Trophoblast cell (in vitro differentiated cells and primary cell): ENCODE data around the gene GPR37.
A peak's percentile ranks its signal among the peaks of the same experiment; 100 is the strongest.

Source experiments
- DNase-seq, 2 donors: peaks; one replicate each; pipeline ENCODE4 v3.0.0-alpha.2; 2016
- H2AFZ ChIP-seq: 2 replicates; pipeline ENCODE4 v1.6.1; 2013; ENCODE audit warnings: low read length, moderate library complexity, mild to moderate bottlenecking; ENCODE audit not compliant: insufficient read depth, poor library complexity
- H2AK5ac ChIP-seq: 2 replicates; pipeline ENCODE4 v1.6.1; 2013; ENCODE audit warnings: mild to moderate bottlenecking, low read length
- H2BK120ac ChIP-seq: 2 replicates; pipeline ENCODE4 v1.6.1; 2013; ENCODE audit warnings: low read length, mild to moderate bottlenecking, moderate library complexity; ENCODE audit not compliant: insufficient read depth, poor library complexity
- H2BK12ac ChIP-seq: 2 replicates; pipeline ENCODE4 v1.6.1; 2013; ENCODE audit warnings: mild to moderate bottlenecking, low read length, moderate library complexity
- H2BK5ac ChIP-seq: 2 replicates; pipeline ENCODE4 v1.6.1; 2013; ENCODE audit warnings: low read length, low read depth, moderate library complexity, mild to moderate bottlenecking; ENCODE audit not compliant: poor library complexity
- H3K14ac ChIP-seq: 2 replicates; pipeline ENCODE4 v1.6.1; 2013; ENCODE audit warnings: mild to moderate bottlenecking, low read length
- H3K18ac ChIP-seq: 2 replicates; pipeline ENCODE4 v1.6.1; 2013; ENCODE audit warnings: mild to moderate bottlenecking, low read length
- H3K23ac ChIP-seq: 2 replicates; pipeline ENCODE4 v1.6.1; 2013; ENCODE audit warnings: low read length
- H3K27ac ChIP-seq: 2 replicates; pipeline ENCODE4 v1.5.1; 2013; ENCODE audit warnings: low read depth, mild to moderate bottlenecking, inconsistent platforms, low read length, moderate library complexity
- H3K27me3 ChIP-seq: 2 replicates; pipeline ENCODE4 v1.6.1; 2013; ENCODE audit warnings: inconsistent platforms, mild to moderate bottlenecking, low read length, moderate library complexity; ENCODE audit not compliant: insufficient read depth
- H3K36me3 ChIP-seq, 2 experiments: 1 replicate in 1 of 2; 2 replicates in 1 of 2; pipeline ENCODE4 v1.6.1; 2013; ENCODE audit warnings: low read length in 2 of 2, mild to moderate bottlenecking in 2 of 2, moderate library complexity in 1 of 2; ENCODE audit not compliant: insufficient read depth in 2 of 2, control insufficient read depth in 1 of 2
- H3K4ac ChIP-seq: 2 replicates; pipeline ENCODE4 v1.6.1; 2013; ENCODE audit warnings: low read depth, mild to moderate bottlenecking, low read length, moderate library complexity
- H3K4me1 ChIP-seq, 2 experiments: 1 replicate in 1 of 2; 2 replicates in 1 of 2; pipeline ENCODE4 v1.6.1; 2013; ENCODE audit warnings: low read length in 2 of 2, mild to moderate bottlenecking in 2 of 2, moderate library complexity in 1 of 2; ENCODE audit not compliant: insufficient read depth in 2 of 2, control insufficient read depth in 1 of 2
- H3K4me2 ChIP-seq: 2 replicates; pipeline ENCODE4 v1.6.1; 2013; ENCODE audit warnings: inconsistent platforms, mild to moderate bottlenecking, low read length, moderate library complexity
- H3K4me3 ChIP-seq: 2 replicates; pipeline ENCODE4 v1.5.1; 2013; ENCODE audit warnings: mild to moderate bottlenecking, low read depth, low read length, inconsistent platforms
- H3K79me1 ChIP-seq: one replicate; pipeline ENCODE4 v1.6.1; 2013; ENCODE audit warnings: low read length
- H3K79me2 ChIP-seq: 2 replicates; pipeline ENCODE4 v1.6.1; 2013; ENCODE audit warnings: low read length, mild to moderate bottlenecking; ENCODE audit not compliant: control insufficient read depth, insufficient read depth, poor library complexity
- H3K9ac ChIP-seq: 2 replicates; pipeline ENCODE4 v1.6.1; 2013; ENCODE audit warnings: mild to moderate bottlenecking, low read length
- H3K9me3 ChIP-seq: 2 replicates; pipeline ENCODE4 v1.6.1; 2013; ENCODE audit warnings: low read depth, mild to moderate bottlenecking, control low read depth, inconsistent platforms, low read length; ENCODE audit not compliant: insufficient read depth
- H4K12ac ChIP-seq: 2 replicates; pipeline ENCODE4 v1.6.1; 2013; ENCODE audit warnings: low read depth, mild to moderate bottlenecking, low read length, moderate library complexity
- H4K8ac ChIP-seq: 2 replicates; pipeline ENCODE4 v1.6.1; 2013; ENCODE audit warnings: low read depth, mild to moderate bottlenecking, low read length, moderate library complexity
- H4K91ac ChIP-seq: one replicate; pipeline ENCODE4 v1.6.1; 2013; ENCODE audit warnings: low read depth, mild to moderate bottlenecking, low read length, moderate library complexity
- WGBS: extraction: QIAGEN DNeasy Blood & Tissue Kit; methylation state at CpG from one replicate; pipeline ENCODE4 v1.1.7; 2013; ENCODE audit warnings: missing lambda C conversion rate; ENCODE audit not compliant: insufficient read length, insufficient coverage; ENCODE audit errors: extremely low coverage; 5-methylcytosine and 5-hydroxymethylcytosine counted together

Gene GPR37

GRCh38 chr7:124791426-124791825, 25.8 kb upstream of the GPR37 start:
- Histone ChIP-seq H3K27ac (peak overlapping the region; percentile 98), H4K91ac (no peak overlapping the region), H3K4me3 (no peak overlapping the region), H3K79me1 (peaks cover 26% of the 10 kb centered on the region), H3K4me2 (peak overlapping the region; percentile 52), H3K14ac (peak overlapping the region; percentile 84), H2BK12ac (no peak overlapping the region), H2BK120ac (peak overlapping the region; percentile 91), H3K18ac (no peak overlapping the region), H2AK5ac (no peak overlapping the region), H3K9ac (no peak overlapping the region), H4K8ac (no peak overlapping the region), H3K9me3 (no peaks in the 10 kb centered on the region), H4K12ac (no peak overlapping the region), H3K36me3 (no peaks in the 10 kb centered on the region), H3K4me1 (peaks cover 5 to 17% of the 10 kb centered on the region in 2 experiments), H3K23ac (no peak overlapping the region), H3K4ac (no peak overlapping the region), H3K27me3 (no peaks in the 10 kb centered on the region), H3K79me2 (peaks cover 4% of the 10 kb centered on the region), H2AFZ (no peak overlapping the region), H2BK5ac (peak overlapping the region; percentile 96)
- DNase-seq = peak; percentile 69 to 98
- no CpG with 5 or more reads among the region's 4 CpGs for WGBS

DNA sequence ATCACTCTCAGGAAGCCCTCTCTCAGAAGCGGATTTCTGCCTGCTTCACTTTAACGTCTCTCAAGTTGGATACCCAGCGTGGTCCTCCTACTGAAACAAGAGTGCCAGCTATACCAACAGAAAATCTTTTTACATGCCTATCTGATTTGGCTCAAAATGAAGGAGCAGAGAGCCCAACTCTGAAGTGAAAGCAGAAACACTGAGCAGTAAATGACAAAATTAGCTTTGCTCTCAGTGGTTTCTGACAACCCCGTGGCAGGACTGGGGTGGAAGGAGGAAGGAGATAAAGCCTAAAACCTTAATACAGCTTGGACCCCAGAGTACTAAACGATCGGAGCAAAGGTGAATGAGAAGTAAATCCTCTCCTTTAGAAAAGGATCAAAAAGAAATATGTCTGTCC, 25.1 kb upstream of the GPR37 start:
- peak overlapping the region; percentile 63 for H4K8ac ChIP-seq
- no peak overlapping the region for H3K4me2 ChIP-seq
- no peaks in the 10 kb centered on the region for H3K27me3 ChIP-seq
- H4K12ac ChIP-seq = peak overlapping the region; percentile 70
- H3K27ac ChIP-seq = peak overlapping the region; percentile 79
- H3K14ac ChIP-seq = peak overlapping the region; percentile 88
- H2BK5ac ChIP-seq = peak overlapping the region; percentile 91
- peaks cover 24% of the 10 kb centered on the region for H3K79me1 ChIP-seq
- H3K4ac ChIP-seq = peak overlapping the region; percentile 84
- H4K91ac ChIP-seq = peak overlapping the region; percentile 95
- peak overlapping the region; percentile 59 for H2AFZ ChIP-seq
- no peaks in the 10 kb centered on the region for H3K36me3 ChIP-seq
- no peak overlapping the region for H3K4me3 ChIP-seq
- no peak overlapping the region for H3K23ac ChIP-seq
- H3K9me3 ChIP-seq = no peaks in the 10 kb centered on the region
- DNase-seq = no peak
- peak overlapping the region; percentile 100 for H2BK12ac ChIP-seq
- peaks cover 5 to 17% of the 10 kb centered on the region in 2 experiments for H3K4me1 ChIP-seq
- peak overlapping the region; percentile 93 for H2BK120ac ChIP-seq
- peak overlapping the region; percentile 93 for H2AK5ac ChIP-seq
- peaks cover 4% of the 10 kb centered on the region for H3K79me2 ChIP-seq
- no CpG with 5 or more reads among the region's 6 CpGs for WGBS
- H3K9ac ChIP-seq = no peak overlapping the region
- H3K18ac ChIP-seq = peak overlapping the region; percentile 60

- peak overlapping the region; percentile 8 for H2BK12ac ChIP-seq
- H3K27ac ChIP-seq = no peak overlapping the region
- H3K36me3 ChIP-seq = no peaks in the 10 kb centered on the region
- H3K18ac ChIP-seq = no peak overlapping the region
- no peak overlapping the region for H3K4ac ChIP-seq
- H3K14ac ChIP-seq = no peak overlapping the region
- H4K12ac ChIP-seq = no peak overlapping the region
- H2AK5ac ChIP-seq = no peak overlapping the region
- peak overlapping the region; percentile 25 for H2BK120ac ChIP-seq
- H3K4me3 ChIP-seq = no peak overlapping the region
- peaks cover 17% of the 10 kb centered on the region for H3K79me1 ChIP-seq
- H3K4me2 ChIP-seq = no peak overlapping the region
- no peak for DNase-seq
- H4K8ac ChIP-seq = no peak overlapping the region
- peaks cover 11 to 13% of the 10 kb centered on the region in 2 experiments for H3K4me1 ChIP-seq
- no peaks in the 10 kb centered on the region for H3K9me3 ChIP-seq
- no CpG with 5 or more reads among the region's 6 CpGs for WGBS
- no peak overlapping the region for H4K91ac ChIP-seq
- no peak overlapping the region for H3K23ac ChIP-seq
- no peaks in the 10 kb centered on the region for H3K27me3 ChIP-seq
- no peak overlapping the region for H3K9ac ChIP-seq
- H2BK5ac ChIP-seq = no peak overlapping the region
- H2AFZ ChIP-seq = no peak overlapping the region
- H3K79me2 ChIP-seq = peaks cover 4% of the 10 kb centered on the region
Measured at GRCh38 chr7:124785994-124786393, 20.4 kb upstream of the GPR37 start.

DNA sequence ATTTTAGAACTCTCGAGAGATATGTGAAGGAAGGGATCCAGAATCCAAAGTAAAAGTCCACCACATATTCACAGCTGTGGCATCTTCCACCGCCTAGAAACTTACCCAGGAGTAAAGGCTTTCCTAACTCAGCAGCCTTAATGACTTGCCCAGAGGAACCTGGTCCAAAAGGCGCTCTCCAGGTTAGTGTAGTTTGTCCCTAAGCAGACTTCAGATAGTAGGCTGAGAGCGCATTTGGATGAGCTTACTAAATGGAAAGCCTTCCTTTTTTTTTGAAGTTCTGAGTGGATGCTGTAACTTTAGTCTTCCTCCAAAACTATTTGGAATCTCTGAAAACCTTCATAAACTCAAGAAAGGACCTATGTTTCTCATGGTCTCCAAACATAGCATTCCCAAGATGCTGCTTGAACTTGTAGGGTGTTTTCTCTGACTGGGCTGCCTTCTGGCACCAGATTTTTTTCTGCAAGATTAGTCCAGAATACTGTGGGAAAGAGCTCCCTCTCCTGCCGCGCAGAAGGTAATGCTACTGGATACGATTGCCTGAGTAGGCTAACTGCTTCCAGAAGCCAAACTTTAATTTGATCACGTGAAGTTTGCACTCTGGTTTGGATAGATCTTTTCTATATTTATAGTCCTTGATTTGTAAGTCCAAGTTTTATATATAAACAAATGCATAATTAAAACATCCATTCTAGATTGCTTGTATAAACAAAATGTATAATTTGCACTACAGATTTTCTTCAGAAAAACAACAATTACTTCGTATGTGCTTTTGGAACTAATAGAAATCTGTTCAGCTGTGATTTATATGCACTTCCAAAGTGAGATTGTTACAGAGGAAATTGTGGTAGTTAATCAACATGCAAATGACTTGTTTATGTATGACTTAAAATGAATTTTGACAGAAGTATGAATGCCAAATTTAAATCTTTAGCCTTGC, 19.6 kb upstream of the GPR37 start:
- no peak overlapping the region for H3K9ac ChIP-seq
- H3K4me1 ChIP-seq = peaks cover 6 to 8% of the 10 kb centered on the region in 2 experiments
- no peaks in the 10 kb centered on the region for H3K79me2 ChIP-seq
- no peaks in the 10 kb centered on the region for H3K27me3 ChIP-seq
- H3K18ac ChIP-seq = no peak overlapping the region
- H3K9me3 ChIP-seq = no peaks in the 10 kb centered on the region
- no peak overlapping the region for H2AK5ac ChIP-seq
- H4K12ac ChIP-seq = no peak overlapping the region
- H4K8ac ChIP-seq = no peak overlapping the region
- no peak overlapping the region for H4K91ac ChIP-seq
- no peak overlapping the region for H2BK12ac ChIP-seq
- DNase-seq = peak; percentile 21 to 80
- no peak overlapping the region for H3K23ac ChIP-seq
- H3K27ac ChIP-seq = no peak overlapping the region
- no CpG with 5 or more reads among the region's 9 CpGs for WGBS
- no peak overlapping the region for H2BK5ac ChIP-seq
- no peak overlapping the region for H2AFZ ChIP-seq
- no peak overlapping the region for H3K4ac ChIP-seq
- H3K4me2 ChIP-seq = no peak overlapping the region
- H3K14ac ChIP-seq = no peak overlapping the region
- H2BK120ac ChIP-seq = no peak overlapping the region
- peaks cover 12% of the 10 kb centered on the region for H3K79me1 ChIP-seq
- no peak overlapping the region for H3K4me3 ChIP-seq
- no peaks in the 10 kb centered on the region for H3K36me3 ChIP-seq
